NCI-H2196 treated with DMSO at 0.1 percent for 48 hours (cell line): Measurements from ENCODE around the gene PILRA.
"Not testable (repeated sequence)": the region's sequence is repeated elsewhere in the genome, so short reads cannot be mapped to it uniquely, and the experiment has no call there.

ENCODE experiments used
- DNase-seq: peaks from one replicate; lab custom pipeline; 2025; ENCODE audit not compliant: unreplicated experiment; lab: John Stamatoyannopoulos, UW

PILRA gene

DNA sequence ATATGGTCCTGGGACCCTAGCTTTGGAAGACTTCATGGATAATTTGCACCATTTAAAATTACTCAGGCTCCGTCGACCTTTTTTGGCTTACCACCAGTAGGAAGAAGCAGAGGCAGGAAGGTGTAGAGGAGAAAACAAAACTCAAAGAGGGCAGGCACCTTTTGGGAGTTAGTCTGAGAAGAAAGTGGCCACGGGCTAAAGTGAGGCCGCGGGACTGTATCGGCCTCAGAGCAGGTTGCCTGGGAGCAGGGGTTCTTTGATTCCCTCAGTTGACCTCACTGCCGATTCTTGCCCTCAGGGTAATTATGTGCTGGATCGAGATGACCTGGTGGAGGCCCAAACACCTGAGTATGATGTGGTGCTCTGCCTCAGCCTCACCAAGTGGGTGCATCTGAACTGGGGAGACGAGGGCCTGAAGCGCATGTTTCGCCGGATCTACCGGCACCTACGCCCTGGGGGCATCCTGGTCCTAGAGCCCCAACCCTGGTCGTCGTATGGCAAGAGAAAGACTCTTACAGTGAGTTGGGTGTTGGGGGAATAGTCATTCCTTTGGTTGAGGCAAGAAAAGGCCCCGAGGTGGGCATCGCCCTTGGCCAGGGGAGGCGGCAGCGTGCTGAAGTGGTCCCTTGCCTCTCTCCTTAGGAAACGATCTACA, 59.5 kb downstream of the PILRA start:
- no peak for DNase-seq

DNA sequence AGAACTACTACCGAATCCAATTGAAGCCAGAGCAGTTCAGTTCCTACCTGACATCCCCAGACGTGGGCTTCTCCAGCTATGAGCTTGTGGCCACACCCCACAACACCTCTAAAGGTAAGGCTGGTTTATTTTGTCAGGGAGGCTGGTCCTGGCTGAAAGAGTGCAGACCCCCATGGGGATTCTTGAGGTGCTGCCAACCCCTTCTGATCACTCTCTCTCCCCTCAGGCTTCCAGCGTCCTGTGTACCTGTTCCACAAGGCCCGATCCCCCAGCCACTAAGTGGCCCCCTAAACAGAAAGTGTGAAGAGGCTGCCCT, 59.9 kb downstream of the PILRA start:
- DNase-seq: no peak

DNA sequence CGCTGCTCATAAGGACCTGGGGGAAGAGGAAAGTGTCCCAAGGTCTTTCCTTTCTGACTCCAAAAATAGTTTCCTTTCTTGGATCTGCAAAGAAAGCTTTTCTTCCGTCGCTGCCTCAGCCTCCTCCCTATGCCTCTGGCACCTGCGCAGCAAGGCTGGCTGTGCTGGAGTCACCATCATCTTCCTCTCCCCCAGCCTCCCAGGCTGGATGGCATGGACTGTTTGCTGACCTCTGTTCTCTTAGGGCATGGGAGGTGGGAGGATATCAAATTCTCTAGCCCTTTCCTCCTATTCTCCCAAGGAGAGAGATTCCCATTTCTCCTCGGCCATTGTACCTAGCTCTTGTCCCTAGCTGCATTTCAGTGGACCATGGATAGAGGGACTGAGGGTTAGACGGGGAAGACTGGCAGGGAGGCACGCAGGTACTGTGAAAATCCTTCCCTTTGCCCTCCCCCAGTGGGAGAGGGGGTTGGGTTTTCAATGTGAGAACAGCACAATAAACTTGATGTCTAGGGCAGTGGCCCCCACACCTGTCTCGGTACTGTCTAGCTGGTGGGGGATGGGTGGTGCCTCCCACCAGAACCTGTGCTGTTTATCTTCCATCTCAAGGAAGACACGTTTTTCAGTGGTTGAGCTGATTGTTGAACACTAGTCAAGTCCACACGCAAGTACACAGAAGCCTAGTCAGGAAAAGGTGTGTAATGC, 60.5 kb downstream of the PILRA start:
- no peak for DNase-seq

DNA sequence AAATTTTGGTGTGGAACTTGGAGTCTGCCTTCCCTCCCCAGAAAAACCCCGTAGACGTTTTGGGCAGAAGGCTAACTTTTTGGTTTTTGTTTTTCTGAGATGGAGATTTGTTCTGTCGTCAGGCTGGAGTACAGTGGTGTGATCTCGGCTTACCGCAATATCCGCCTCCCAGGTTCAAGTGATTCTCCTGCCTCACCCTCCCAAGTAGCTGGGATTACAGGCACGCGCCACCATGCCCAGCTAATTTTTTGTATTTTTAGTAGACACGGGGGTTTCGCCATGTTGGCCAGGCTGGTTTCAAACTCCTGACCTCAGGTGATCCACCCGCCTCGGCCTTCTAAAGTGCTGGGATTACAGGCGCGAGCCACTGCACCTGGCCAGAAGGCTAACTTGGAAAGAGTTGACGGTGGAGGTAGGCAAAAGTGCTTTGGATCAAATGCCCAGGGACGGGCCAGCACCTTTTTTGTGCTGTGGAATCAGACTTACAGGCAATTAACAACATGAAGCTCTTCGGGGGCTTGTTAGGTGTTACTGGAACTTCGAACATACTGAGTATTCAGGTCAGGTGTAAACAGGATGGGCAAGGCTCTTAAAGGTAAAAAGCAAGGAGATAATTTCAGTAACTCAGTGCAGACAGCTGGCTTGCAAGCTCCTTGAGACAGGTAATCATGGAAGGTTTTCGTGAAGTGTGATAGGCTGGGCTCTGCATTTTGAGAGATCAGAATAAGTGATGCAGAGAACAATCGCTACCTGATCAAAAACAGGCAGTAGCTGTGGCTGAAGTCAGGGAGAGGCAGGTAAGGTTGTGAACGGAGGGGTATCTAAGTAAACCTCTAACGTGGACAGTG, 61.2 kb downstream of the PILRA start:
- DNase-seq: no peak

DNA sequence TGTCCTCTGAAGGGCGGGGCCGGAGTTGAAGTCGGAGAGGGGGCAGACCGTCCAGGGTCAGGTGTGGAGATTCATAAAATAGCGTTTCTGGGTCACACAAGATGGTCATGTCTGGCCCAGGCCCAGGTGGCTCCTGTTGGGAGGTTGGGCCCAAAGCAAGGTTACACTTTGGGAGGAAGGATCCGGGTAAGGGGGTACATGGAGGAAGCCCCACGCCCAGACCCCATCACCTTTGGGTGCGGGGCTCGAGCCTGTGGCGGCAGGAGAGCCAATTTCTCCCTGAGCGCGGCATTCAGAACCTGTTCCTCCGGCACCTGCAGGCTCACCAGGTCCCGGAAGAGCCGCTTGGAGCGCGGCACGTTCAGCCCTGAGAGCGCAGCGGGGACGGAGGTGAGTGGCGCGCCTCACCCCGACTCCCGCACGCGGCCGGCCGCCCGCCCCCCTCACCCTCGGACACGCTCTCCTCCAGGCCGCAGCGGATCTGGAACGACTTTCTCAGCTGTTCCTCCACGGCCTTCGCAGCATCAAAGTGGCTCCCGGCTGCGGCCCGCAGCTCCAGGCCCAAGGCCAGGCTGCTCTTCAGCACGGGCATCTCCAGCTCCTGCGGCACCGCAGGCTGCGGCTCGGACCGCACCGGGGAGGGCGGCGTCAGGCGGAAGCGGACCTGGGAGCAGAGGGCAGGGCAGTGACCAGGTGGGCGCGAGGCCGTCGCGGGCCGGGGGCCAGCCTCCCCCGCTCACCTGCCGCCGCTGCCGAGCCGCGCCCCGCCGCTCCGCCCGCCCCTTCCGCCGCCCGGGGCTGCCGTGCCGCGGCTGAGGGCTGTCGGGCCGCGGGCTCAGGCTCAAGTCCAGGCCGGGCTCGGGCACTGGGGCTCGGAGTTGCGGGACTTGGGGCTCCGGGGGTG, 62.4 kb downstream of the PILRA start:
- DNase-seq: no peak

DNA sequence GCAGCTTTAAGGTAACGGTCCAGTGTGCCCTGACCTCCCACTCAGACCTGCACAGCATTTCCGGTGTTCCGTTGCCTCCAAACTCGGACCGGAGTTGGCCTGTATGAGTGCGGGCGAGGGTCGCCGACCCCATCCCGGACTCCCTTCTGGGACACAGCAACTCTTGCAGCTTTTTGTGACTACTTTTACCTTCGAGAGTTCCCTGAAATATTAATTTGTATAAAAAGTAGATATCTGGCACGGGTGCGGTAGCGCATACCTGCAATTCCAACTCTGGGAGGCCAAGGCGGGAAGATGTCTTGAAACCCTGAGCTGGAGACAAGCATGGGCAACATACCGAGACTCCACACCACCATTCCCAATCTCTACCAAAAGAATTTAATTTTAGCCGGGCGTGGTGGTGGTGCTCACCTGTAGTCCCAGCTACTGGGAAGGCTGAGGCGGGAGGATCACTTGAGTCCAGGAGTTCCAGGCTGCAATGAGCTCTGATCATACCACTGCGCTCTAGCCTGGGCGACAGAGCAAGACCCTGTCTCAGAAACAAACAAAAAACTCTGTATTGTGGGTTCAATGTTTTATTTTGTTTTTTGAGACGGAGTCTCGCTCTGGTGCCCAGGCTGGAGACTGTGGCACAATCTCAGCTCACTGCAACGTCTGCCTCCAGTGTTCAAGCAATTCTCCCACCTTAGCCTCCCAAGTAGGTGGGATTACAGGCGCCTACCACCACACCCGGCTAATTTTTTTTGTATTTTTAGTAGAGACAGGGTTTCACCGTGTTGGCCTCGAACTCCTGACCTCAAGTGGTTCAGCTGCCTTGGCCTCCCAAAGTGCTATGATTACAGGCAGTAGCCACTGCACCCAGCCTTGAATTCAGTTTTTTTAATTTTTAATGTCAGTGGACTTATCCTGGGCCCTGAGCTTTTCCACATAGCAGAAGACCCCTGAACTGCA, 64.1 kb downstream of the PILRA start:
- no peak for DNase-seq

DNA sequence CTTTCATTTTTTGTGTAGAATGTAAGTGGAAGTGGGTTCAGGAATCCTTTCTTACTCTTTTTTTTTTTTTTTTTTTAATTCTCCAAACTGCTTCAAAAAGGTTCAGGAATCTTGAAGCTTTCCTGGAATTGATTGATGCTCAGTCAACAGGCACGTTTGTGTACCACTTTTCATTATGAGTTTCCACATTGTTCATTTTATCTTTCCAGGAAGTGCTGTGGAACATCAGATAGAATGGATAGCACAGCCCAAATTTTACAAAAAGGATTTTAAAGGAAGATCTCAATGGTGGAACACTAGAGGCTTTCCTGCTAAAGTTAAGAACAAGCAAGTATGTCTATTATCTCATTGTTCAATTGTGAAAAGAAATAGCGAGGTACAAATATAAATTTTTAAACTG, 64.9 kb downstream of the PILRA start:
- no peak for DNase-seq

DNA sequence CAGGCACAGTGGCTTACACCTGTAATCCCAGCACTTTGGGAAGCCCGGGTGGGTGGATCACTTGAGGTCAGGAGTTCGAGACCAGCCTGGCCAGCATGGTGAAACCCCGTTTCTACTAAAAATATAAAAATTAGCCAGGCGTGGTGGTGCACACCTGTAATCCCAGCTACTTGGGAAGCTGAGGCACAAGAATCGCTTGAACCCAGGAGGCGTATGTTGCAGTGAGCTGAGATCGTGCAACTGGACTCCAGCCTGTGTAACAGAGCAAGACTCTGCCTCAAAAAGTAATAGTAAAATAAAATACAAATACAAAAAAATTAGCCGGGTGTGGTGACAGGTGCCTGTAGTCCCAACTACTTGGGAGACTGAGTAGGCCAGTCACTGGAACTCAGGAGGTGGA, 65.4 kb downstream of the PILRA start:
- not testable (repeated sequence) for DNase-seq

DNA sequence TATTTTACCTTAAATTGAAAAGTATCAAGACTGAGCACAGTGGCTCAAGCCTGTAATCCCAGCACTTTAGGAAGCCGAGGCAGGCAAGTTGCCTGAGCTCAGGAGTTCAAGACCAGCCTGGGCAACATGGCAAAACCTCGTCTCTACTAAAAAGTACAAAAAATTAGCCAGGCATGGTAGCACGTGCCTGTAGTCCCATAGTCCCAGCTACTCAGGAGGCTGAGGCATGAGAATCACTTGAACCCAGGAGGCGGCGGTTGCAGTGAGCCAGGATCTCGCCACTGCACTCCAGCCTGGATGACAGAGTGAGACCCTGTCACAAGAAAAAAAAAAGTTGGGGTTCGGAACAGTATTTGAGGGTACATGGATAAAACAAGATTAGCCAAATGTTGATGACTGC, 66.0 kb downstream of the PILRA start:
- DNase-seq: not testable (repeated sequence)

DNA sequence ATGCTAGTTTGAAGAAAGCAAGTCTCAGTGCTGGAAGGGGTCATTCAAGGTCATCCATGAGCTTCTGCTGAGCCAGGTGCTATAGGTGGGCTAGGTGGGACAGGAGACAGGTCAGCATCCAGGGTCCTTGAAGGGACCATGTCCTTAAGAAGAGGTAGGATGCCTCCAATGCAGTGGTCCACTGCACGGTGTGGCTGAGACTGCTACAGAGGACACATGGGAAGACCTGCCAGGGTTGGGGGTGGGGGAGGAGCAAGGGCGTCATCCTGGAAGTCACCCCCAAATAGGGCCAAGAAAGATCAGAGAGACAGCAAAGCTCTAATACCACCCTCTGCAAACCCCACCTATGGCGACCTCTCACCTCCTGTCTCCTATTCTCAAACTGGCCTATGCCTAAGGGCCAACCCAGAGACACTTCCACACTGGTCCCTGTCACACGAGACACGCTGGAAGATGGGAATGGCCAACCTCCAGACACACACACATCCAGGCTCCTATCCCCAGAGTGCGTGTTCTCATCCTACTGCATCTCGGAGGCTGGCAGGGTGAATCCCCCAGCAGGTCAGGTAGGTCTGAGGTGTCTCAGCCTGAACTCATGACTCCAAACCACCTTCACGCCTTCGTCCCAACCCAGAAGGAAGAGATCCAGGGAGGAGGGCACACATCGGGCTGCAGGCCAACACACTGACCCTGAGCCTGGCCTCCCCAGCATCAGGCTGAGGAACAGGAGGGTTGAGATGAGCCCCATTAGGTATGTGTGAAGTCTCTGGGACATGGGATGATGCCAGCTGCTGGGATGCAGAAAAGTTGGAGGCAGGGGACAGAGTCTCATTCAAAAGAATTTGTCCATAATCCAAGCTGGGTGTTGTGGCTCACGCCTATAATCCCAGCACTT, 68.6 kb downstream of the PILRA start:
- DNase-seq: no peak

DNA sequence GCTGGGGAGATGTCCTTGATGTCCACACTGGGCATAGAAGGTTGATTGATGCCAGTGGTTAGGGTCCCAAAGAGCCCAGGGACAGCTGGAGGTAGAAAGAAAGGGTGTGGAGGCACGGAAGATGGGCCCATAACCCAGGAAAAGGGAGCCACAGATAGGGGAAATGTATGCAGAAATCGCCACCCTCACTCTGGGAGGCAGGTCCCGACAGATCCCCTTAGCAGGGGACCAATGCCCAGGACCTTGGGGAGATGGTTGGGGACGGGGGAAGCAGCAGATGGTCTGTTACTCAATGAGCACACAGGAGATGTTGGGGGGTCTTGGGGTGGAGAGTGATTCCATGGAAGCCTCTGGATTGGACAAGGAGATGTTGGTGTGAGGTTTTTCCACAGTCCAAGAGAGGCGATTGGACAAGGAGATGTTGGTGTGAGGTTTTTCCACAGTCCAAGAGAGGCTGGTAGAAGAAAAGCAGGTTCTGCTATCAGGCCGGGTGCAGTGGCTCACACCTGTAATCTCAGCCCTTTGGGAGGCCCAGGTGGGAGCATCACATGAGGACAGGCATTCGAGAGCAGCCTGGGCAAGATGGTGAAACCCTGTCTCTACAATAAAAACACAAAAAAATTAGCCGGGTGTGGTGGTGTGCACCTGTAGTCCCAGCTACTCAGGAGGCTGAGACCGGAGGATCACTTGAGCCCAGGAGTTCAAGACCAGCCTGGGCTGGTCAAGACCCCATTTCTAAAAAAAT, 70.0 kb downstream of the PILRA start:
- DNase-seq: no peak

DNA sequence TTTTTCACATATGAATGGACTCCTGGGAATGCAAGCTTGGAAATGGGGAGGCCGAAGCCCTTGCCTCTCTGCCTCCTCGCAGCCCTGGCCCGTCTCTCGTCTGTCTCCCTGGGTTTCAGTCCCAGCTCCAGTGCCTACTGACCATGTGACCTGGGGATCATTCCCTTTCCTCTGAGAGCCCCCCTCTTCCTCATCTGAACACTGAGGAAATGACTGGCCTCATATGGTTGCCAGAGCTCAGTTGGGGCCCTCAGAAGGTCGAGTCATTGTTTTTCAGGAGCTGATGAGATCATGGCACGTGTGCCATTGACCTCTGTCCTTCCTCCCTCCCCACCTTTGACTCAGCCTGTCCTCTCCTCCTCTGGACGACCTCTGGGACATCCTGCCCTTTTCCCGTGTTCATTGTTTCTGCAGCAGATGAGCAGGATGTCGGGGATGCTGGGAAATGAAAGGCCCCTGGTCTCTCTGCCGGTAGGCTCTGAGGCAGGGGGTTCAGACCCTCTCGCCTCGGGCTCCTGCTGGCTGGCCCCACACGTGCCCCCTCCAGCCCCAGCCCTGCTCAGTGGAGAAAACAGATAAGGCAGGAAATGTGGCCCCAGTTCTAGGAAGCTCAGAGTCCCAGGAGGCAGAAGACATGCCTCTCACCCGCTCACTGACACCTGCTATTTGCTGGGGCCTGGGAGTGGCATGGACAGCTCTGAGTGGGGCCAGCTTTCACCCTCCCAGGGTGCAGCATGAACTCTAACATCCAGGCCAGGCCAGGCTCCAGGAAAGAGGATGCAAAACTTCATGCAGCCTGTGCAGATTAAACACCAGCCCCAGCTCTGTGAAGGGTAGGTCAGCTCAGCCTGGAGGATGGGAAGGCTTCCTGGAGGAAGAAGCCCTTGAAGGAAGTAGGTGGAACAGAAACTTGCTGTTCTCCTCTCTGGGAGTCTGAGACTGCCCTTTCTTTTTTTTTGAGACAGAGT, 71.3 kb downstream of the PILRA start:
- DNase-seq: no peak

DNA sequence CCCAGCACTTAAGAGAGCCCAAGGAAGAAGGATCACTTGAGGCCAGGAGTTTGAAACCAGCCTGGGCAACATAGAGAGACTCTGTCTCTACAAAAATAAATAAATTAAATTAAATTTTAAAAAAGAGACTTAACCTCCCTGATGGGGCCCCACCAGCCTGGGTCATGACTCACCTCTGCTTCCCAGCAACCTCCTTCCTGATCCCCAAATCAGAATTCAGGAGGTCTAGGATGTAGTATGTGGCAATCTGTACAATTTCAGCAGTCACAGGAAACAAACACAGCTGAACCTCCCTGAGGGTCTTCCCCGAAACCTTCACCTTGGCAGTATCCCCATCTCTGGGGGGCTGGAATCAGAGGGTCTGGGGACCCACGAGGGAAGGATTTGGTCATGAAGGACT, 72.8 kb downstream of the PILRA start:
- DNase-seq: no peak

DNA sequence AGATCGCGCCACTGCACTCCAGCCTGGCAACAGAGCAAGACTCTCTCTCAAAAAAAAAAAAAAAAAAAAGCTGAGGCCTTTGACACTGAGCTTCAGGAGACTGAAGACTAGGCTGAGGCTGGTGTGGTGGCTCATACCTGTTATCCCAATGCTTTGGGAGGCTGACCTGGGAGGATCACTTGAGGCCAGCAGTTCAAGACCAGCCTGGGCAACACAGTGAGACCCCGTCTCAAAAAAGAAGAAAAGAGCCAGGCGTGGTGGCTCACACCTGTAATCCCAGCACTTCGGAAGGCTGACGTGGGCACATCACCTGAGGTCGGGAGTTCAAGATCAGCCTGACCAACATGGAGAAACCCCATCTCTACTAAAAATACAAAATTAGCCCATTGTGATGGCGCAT, 74.1 kb downstream of the PILRA start:
- DNase-seq: not testable (repeated sequence)

DNA sequence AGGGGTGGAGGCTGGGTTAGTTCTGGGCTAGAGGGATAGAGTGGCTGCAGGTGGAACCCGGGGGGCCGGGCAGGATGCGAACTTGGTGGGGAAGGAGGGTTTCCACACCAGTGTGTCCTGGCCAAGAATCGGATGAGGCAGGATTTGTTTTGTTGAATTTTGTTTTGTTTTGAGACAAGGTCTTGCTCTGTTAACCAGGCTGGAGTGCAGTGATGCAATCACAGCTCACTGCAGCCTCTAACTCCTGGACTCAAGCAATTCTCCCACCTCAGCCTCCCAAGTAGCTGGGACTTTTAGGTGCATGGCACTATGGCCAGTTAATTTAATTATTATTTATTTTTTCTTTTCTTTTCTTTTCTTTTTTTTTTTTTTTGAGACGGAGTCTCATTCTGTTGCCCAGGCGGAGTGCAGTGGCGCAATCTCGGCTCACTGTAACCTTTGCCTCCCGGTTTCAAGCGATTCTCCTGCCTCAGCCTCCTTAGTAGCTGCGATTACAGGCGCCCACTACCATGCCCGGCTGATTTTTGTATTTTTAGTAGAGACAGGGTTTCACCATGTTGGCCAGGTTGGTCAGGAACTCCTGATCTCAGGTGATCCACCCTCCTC, 76.0 kb downstream of the PILRA start:
- DNase-seq: no peak
